AG09309 (cell line): ENCODE measurements around the gene MAP1B.

Experiments
- DNase-seq: peaks from one replicate; pipeline ENCODE4 v3.0.0-alpha.2; 2010; ENCODE audit warnings: low read depth
- H3K4me3 ChIP-seq: 2 replicates; pipeline ENCODE4 v1.5.1; 2011; ENCODE audit warnings: mild to moderate bottlenecking, low read depth, low read length, moderate library complexity; ENCODE audit not compliant: control insufficient read depth
- CTCF ChIP-seq: IDR thresholded peaks from 2 replicates; pipeline ENCODE4 v1.5.1; 2011; ENCODE audit warnings: mild to moderate bottlenecking, low read depth, low read length, inconsistent platforms; ENCODE audit not compliant: insufficient read depth, control insufficient read depth; ENCODE audit errors: missing control alignments

MAP1B gene

GRCh38 chr5:72067682-72068470 is 39.4 kb upstream of the MAP1B start:
- no peak for TF ChIP-seq CTCF
- no peak overlapping the region for H3K4me3 ChIP-seq
- DNase-seq, result peak; percentile 58

GRCh38 chr5:72070529-72070928 is 36.7 kb upstream of the MAP1B start:
- no peak for TF ChIP-seq CTCF
- H3K4me3 ChIP-seq, result no peak overlapping the region
- no peak for DNase-seq

GRCh38 chr5:72071906-72072305 is 35.4 kb upstream of the MAP1B start:
- H3K4me3 ChIP-seq, result no peak overlapping the region
- no peak for DNase-seq
- no peak for TF ChIP-seq CTCF

- H3K4me3 ChIP-seq, result no peak overlapping the region
- DNase-seq, result no peak
- TF ChIP-seq CTCF, result no peak
These were observed 33.0 kb upstream of the MAP1B start for GRCh38 chr5:72074251-72074650.

GRCh38 chr5:72075461-72075860 is 31.8 kb upstream of the MAP1B start:
- DNase-seq, result no peak
- no peak overlapping the region for H3K4me3 ChIP-seq
- no peak for TF ChIP-seq CTCF

- no peak for DNase-seq
- TF ChIP-seq CTCF, result no peak
- H3K4me3 ChIP-seq, result no peak overlapping the region
These were observed 30.5 kb upstream of the MAP1B start for GRCh38 chr5:72076621-72077300.
